ENCODE measurements around the gene ATP6V1B1. TPM values are rescaled to one million over a fixed set of nuclear protein-coding genes. Genes with fewer than 3 reads are reported as not detected.

Gene ATP6V1B1
- total RNA-seq, 1 experiment from 2014 or later = not detected

GRCh38 chr2:70984228-70984575 is 48.5 kb downstream of the ATP6V1B1 start:
- ChIA-PET CTCF (interaction anchor here (0.6 to 4.9 kb wide), 39 partner anchors 8 to 292 kb away, joined by 3 to 68 read pairs (median 5); partner anchors contain the start of genes ATP6V1B1, MCEE, MPHOSPH10 and NAGK), POLR2A (no interaction called here)
- Mint-ChIP-seq H3K36me3 (peaks cover 12% of the 10 kb centered on the region), H3K27me3 (ENCODE audit: low read depth) (peaks cover 19% of the 10 kb centered on the region), H3K4me3 (peak overlapping the region; percentile 54), H3K27ac (no peak overlapping the region), H3K9me3 (no peaks in the 10 kb centered on the region), H3K4me1 (peaks cover 7% of the 10 kb centered on the region)
- DNase-seq (ENCODE audit: low spot score) (no peak), ATAC-seq (no peak)
- TF ChIP-seq ZNF232 (CRISPR knock-in tag; IDR thresholded peaks at IDR 0.05) = no peak
- TF ChIP-seq SOX15 (CRISPR knock-in tag; IDR thresholded peaks at IDR 0.05) = no peak
- TF ChIP-seq MAX (CRISPR knock-in tag; IDR thresholded peaks at IDR 0.05) = no peak
- no peak for TF ChIP-seq ZNF512 (CRISPR knock-in tag; IDR thresholded peaks at IDR 0.05; ENCODE audit: borderline replicate concordance)
- TF ChIP-seq ARID4B (CRISPR knock-in tag; IDR thresholded peaks at IDR 0.05; ENCODE audit: borderline replicate concordance) = no peak
- TF ChIP-seq E2F1 (CRISPR knock-in tag; IDR thresholded peaks at IDR 0.05) = no peak
- no peak for TF ChIP-seq PREB (CRISPR knock-in tag; IDR thresholded peaks at IDR 0.05; ENCODE audit: borderline replicate concordance)
- no peak for TF ChIP-seq ZNF263 (CRISPR knock-in tag; IDR thresholded peaks at IDR 0.05; ENCODE audit: low read depth)
- TF ChIP-seq PRDM15 (CRISPR knock-in tag; IDR thresholded peaks at IDR 0.05) = no peak
- no peak for TF ChIP-seq CREB1 (CRISPR knock-in tag; IDR thresholded peaks at IDR 0.05)
- no peak for TF ChIP-seq ZNF219 (CRISPR knock-in tag; IDR thresholded peaks at IDR 0.05; ENCODE audit: borderline replicate concordance)
- TF ChIP-seq PRRX2 (CRISPR knock-in tag; IDR thresholded peaks at IDR 0.05) = no peak
- no peak for TF ChIP-seq AR (CRISPR knock-in tag; IDR thresholded peaks at IDR 0.05)
- TF ChIP-seq ZNF396 (CRISPR knock-in tag; IDR thresholded peaks at IDR 0.05; ENCODE audit: borderline replicate concordance) = no peak
- no peak for TF ChIP-seq ZNF317 (CRISPR knock-in tag; IDR thresholded peaks at IDR 0.05; ENCODE audit: borderline replicate concordance, low read depth)
- no peak for TF ChIP-seq ZNF281 (CRISPR knock-in tag; IDR thresholded peaks at IDR 0.05)
- no peak for TF ChIP-seq ZMAT4 (CRISPR knock-in tag; IDR thresholded peaks at IDR 0.05)
- TF ChIP-seq TEAD1 (CRISPR knock-in tag; IDR thresholded peaks at IDR 0.05) = no peak
